Measurements from ENCODE around the gene STAG3. TPM values are rescaled to one million over a fixed set of nuclear protein-coding genes. Genes with fewer than 3 reads are reported as not detected.
"Not testable (repeated sequence)": the region's sequence is repeated elsewhere in the genome, so short reads cannot be mapped to it uniquely, and the experiment has no call there.

STAG3 gene
- total and polyA plus RNA-seq, 8 donors = 0.19 to 1.2 (median 0.98) TPM

DNA sequence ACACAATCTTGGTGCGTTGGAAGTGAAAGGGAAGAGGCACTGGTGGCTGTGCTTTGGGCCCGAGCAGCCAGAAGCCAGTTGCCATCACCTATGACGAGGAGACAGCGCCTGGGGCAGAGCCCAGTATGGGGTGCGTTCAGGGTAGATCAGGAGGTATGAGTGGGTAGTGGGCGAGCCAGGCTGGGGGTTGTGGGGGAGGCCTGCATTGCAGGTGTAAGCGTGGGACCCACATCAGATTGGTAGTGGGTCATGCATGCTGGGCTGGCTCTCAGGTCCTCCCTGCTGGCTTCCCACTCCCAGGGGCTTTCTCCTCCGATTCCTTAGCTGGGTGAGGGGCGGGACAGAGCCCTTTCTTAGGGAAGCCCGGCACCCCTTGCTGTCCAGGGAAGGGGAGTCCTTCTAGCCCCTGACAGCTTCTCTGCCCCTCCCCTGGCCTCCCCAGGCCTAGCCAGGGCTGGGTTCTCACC lies 41.6 kb downstream of the STAG3 start:
- intact Hi-C loops (cut with DNase I) = loop anchor here in 2 of 3 donors (10.0 kb wide), 2 partner anchors 75 to 85 kb away; partner anchors contain the start of gene LAMTOR4 (in 1 of the 2)
- DNase-seq (no peak), ATAC-seq (no peak), FAIRE-seq (no peak)
- TF ChIP-seq, protein P1, sequence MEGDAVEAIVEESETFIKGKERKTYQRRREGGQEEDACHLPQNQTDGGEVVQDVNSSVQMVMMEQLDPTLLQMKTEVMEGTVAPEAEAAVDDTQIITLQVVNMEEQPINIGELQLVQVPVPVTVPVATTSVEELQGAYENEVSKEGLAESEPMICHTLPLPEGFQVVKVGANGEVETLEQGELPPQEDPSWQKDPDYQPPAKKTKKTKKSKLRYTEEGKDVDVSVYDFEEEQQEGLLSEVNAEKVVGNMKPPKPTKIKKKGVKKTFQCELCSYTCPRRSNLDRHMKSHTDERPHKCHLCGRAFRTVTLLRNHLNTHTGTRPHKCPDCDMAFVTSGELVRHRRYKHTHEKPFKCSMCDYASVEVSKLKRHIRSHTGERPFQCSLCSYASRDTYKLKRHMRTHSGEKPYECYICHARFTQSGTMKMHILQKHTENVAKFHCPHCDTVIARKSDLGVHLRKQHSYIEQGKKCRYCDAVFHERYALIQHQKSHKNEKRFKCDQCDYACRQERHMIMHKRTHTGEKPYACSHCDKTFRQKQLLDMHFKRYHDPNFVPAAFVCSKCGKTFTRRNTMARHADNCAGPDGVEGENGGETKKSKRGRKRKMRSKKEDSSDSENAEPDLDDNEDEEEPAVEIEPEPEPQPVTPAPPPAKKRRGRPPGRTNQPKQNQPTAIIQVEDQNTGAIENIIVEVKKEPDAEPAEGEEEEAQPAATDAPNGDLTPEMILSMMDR (IDR thresholded peaks at IDR 0.05) = no peak
- no peak overlapping the region for H3K27ac ChIP-seq
- H3K4me3 ChIP-seq = no peak overlapping the region
- H3K4me1 ChIP-seq = no peaks in the 10 kb centered on the region
- peaks cover 0 to 17% (median 4%) of the 10 kb centered on the region in 3 donors for H3K36me3 ChIP-seq
- H3K27me3 ChIP-seq = no peaks in the 10 kb centered on the region
- 87 to 90% methylated on average over 10 of the region's 10 CpGs for WGBS, 2 donors
- H3K9me3 ChIP-seq = no peaks in the 10 kb centered on the region

- not testable (repeated sequence) for FAIRE-seq, H3K27ac ChIP-seq, H3K4me1 ChIP-seq, H3K4me3 ChIP-seq, ATAC-seq, H3K9me3 ChIP-seq, H3K27me3 ChIP-seq
- peak in 1 of 6 donors; percentile 72 for DNase-seq
- WGBS, 2 donors = 87 to 89% methylated on average over 20 to 25 of the region's 27 CpGs
- intact Hi-C loops (cut with DNase I) = loop anchor here in 2 of 3 donors (10.0 kb wide), 2 partner anchors 75 to 85 kb away; partner anchors contain the start of gene LAMTOR4 (in 1 of the 2)
- peaks cover 0 to 17% (median 4%) of the 10 kb centered on the region in 3 donors for H3K36me3 ChIP-seq
These were observed 42.3 kb downstream of the STAG3 start, which contains the start of gene PVRIG for GRCh38 chr7:100219801-100220585. PVRIG (plus strand) TSS chr7:100219949; CDS start chr7:100219971, 22 bp downstream.

GRCh38 chr7:100220586-100221230 lies 43.0 kb downstream of the STAG3 start:
- no peak for ATAC-seq
- no peaks in the 10 kb centered on the region for H3K27me3 ChIP-seq
- 84 to 89% methylated on average over 22 of the region's 22 CpGs for WGBS, 2 donors
- no peaks in the 10 kb centered on the region for H3K4me1 ChIP-seq
- DNase-seq = peak in 1 of 6 donors; percentile 62
- no peak for FAIRE-seq
- no peak overlapping the region for H3K27ac ChIP-seq
- H3K4me3 ChIP-seq = no peak overlapping the region
- intact Hi-C loops (cut with DNase I) = no loop called here
- peaks cover 0 to 17% (median 4%) of the 10 kb centered on the region in 3 donors for H3K36me3 ChIP-seq
- TF ChIP-seq, protein P1 (IDR thresholded peaks at IDR 0.05) = no peak
- H3K9me3 ChIP-seq = no peaks in the 10 kb centered on the region

GRCh38 chr7:100221231-100221718 lies 43.6 kb downstream of the STAG3 start:
- no peak for ATAC-seq
- no peak overlapping the region for H3K27ac ChIP-seq
- 80 to 81% methylated on average over 5 of the region's 5 CpGs for WGBS, 2 donors

More at GRCh38 chr7:100221231-100221718, 43.6 kb downstream of the STAG3 start:
- DNase-seq = no peak
- H3K36me3 ChIP-seq = peaks cover 0 to 17% (median 4%) of the 10 kb centered on the region in 3 donors
- intact Hi-C loops (cut with DNase I) = no loop called here
- no peak overlapping the region for H3K4me3 ChIP-seq
- no peak for FAIRE-seq
- TF ChIP-seq, protein P1 (IDR thresholded peaks at IDR 0.05) = no peak
- no peaks in the 10 kb centered on the region for H3K9me3 ChIP-seq
- H3K4me1 ChIP-seq = no peaks in the 10 kb centered on the region
- H3K27me3 ChIP-seq = no peaks in the 10 kb centered on the region

Measured in pancreas (tissue), 10 donors.